Limb (tissue), 2 donors: Measurements from ENCODE around the gene GALNT10.

Experiments
- DNase-seq, 2 donors: peaks; one replicate each; pipeline ENCODE4 v3.0.0-alpha.2; 2016; ENCODE audit errors: extremely low spot score in 2 of 2

GALNT10 gene

DNA sequence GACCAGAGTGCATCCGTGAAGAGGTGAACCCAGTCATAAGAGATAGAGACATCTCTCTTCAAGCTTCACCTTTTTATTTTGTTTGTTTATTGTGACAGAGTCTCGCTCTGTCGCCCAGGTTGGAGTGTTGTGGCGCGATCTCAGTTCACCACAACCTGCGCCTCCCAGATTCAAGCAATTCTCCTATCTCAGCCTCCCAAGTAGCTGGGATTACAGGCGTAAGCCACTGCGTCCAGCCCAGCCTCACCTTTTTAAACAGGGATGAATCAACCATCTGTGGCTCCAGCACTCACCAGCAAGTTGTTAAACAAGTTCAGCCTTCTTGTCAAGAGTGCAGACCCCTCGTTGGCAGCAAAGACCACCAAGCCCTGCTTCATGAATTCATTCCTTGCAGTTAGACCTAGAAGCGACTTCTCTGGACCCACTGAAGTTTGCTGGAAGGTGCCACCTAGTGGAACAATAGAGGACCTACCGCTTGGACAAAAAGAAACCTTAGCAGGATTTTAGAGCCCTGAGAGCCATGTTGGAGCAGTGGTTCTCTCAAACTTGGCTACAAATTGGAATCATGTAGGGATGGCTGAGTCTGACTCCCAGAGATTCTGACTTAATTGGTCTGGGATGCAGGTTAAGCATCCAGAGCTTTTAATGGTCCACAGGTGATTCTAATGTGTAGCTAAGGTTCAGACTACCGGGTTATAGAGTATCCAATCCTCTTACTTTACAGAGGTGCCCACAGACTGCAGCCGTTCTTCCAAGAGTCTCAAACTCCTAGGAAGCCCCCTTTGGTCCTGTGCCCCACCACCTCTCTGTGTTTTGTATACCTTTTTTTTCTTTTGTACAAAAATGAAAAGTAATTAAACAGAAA lies 10.5 kb upstream of the GALNT10 start:
- DNase-seq = peak in 1 of 2 donors; percentile 81

GRCh38 chr5:154181161-154181560 lies 9.4 kb upstream of the GALNT10 start:
- no peak for DNase-seq

- no peak for DNase-seq
Observed at GRCh38 chr5:154189256-154189818, 1.2 kb upstream of the GALNT10 start.

GRCh38 chr5:154189819-154190594 lies 526 bp upstream of the GALNT10 start:
- DNase-seq = peak; percentile 55 to 89

- no peak for DNase-seq
Observed at GRCh38 chr5:154191467-154192261, 1.1 kb downstream of the GALNT10 start.

GRCh38 chr5:154193283-154193682 lies 2.8 kb downstream of the GALNT10 start:
- no peak for DNase-seq

DNA sequence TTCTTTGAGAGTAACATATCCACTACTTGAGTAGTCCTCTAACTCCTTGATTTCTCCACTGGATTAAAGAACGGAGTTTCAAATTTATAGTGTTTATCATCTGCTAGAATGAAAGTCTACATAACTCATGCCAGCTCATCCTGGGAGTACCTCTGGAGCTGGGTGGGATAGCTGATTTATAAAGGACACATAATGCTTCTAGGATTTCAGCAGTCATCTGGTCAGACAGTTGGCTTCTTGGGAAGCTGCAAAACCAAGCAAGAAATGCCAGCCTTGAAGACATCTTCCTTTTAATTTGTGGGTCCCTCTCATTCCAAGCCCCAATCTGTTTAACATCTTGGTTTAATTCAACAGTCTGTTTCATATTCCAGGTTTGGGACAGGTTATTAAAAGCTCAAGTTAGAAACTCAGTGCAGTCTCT lies 3.2 kb downstream of the GALNT10 start:
- DNase-seq = no peak

- DNase-seq = peak in 1 of 2 donors; percentile 51
Observed at GRCh38 chr5:154194345-154195329, 4.1 kb downstream of the GALNT10 start.

DNA sequence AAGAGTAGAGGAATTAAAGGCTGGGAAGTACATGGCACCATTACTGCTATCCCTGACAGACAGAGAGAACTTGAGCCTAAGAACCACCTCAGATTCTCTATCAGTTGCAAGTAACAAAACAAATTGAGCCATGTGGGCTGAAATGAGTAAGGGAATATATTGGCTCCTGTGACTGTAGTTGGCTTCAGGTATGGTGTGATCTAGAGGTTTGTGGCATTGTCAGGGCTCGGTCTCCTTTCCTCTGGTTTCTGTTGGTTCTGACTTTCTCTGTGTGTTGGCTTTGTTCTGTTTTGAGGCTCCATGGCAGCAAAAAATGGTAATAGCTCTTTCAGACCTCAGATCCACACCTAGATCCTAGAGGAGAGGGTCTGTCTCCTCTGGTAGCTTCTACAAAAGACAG lies 5.7 kb downstream of the GALNT10 start:
- DNase-seq = no peak

DNA sequence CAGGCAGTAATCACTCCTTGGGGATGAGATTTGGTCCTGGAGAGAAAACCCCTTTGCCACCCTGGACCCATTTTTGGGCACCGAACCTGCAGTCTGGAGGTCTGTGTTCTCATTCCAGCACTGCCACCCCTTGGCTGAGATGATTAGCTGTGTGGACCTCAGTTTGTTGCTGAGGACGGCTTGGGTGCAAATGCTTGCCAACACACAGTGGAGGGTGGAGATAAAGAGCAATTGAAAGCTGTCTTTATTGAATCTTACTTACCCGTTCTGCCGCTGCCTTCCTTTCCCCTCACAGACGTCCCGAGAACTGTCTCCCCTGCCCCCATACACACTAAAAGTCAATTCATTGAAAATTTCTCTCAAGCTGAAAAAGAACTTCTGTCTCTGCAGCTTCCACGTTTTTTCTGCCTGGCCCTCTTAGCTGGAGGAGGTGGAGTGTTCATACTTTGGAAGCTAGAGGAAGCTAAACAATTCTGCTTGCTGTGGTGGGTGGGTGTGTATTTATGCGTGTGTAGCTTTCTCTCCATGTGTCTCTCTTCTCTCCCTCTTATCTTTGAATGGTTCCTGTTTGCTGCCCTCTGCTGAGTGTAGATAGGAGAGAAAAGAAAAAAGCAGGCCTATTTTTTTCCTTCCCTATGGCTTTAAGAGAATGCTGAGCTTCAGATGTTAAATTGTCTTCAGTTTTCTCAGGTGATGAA lies 6.6 kb downstream of the GALNT10 start:
- DNase-seq = peak in 1 of 2 donors; percentile 30

- DNase-seq = no peak
Observed at GRCh38 chr5:154197801-154198491, 7.4 kb downstream of the GALNT10 start.

DNA sequence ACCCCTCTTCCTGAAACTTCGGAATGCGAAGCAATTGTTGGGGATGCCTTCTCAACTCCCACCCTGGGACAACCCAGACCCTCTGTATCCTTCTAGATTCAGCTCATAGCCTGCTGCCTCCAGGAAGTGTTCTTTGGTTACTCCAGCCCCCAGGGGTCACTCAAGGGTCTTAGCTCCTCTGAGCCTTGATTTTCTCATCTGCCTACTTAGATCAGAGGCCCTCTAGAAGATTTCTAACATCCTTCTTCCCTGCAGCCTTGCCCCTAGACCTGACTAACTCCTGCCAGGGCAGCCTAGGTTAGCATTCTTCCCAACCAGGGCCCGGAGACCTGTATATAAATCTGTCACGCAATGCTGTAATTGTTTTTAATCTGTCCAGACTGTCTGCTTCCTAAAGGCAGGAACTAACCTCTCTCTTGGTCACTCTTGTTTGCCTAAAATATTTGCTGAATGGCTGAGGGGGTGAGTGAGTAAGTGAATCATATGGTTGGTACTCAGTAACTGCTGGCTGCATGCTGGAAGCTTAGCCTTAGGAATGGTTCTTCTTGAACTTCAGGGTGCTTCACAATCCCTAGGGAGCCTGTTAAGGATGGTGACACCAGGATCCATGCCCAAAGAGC lies 8.2 kb downstream of the GALNT10 start:
- no peak for DNase-seq

DNA sequence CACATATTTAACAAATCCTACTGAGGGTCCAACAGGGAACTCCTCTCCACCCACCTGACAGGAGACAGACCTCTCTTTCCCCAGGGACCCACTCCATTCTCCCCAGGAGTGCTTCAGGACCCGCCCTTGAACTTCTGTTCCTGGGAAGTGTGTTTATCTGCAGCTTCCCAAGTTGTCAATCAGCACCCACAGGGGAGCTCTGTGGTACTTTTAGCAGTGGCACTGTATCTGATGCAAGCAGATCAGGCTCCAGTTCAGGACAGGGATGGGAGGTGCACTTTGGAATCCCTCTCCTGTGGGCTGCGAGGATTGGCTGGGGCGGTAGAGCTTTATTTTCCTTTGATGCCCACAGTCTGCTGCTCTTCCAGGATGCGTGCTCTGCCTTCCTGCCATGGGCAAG lies 8.7 kb downstream of the GALNT10 start:
- no peak for DNase-seq

GRCh38 chr5:154199671-154200220 lies 9.2 kb downstream of the GALNT10 start:
- DNase-seq = no peak

DNA sequence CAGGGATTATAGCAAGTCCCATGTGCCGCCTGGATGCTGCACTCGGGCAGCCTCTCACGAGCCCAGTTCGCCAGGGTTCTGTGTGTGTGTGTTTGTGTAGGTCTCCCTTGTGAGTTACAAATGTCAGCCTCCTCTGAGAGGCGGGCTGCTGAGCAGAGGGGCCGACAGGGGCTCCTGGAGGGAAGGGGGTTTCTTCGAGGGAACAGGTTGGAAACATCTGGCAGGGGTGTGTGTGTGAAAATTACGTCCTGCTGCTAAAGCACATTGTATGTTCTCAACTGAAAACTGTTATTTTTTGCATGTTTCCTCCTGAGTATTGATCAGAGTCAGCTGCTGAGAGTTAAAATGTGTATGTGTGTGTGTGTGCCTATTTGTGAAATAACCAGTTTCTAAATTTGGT lies 9.7 kb downstream of the GALNT10 start:
- DNase-seq = peak; percentile 36 to 39

DNA sequence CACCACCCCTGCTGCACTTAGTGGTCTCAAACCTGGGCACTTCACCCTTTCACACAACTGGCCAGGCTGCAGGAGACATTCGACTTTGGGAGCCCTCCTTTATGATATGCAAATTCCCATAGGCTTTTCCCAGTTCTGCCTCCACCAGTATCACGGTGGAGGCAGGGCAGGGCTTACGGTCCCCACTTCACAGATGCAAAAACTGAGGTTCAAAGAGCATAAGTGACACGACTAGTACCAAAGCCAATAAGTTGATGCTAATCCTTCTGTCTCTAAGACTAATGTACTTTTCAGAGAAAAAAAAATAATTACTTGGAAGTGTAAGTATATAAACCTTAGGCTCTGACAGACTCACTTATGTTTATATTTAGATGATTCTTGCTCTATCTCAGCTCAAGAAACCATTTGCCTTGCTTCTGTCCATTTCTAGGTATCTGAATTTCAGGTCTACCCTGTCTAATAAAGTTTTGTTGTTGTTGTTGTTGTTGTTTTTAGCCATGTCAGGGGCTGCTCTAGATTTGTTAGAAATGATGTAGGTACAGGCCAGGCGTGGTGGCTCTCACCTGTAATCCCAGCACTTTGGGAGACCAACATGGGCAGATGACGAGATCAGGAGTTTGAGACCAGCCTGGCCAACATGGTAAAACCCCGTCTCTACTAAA lies 10.7 kb downstream of the GALNT10 start:
- DNase-seq = no peak

DNA sequence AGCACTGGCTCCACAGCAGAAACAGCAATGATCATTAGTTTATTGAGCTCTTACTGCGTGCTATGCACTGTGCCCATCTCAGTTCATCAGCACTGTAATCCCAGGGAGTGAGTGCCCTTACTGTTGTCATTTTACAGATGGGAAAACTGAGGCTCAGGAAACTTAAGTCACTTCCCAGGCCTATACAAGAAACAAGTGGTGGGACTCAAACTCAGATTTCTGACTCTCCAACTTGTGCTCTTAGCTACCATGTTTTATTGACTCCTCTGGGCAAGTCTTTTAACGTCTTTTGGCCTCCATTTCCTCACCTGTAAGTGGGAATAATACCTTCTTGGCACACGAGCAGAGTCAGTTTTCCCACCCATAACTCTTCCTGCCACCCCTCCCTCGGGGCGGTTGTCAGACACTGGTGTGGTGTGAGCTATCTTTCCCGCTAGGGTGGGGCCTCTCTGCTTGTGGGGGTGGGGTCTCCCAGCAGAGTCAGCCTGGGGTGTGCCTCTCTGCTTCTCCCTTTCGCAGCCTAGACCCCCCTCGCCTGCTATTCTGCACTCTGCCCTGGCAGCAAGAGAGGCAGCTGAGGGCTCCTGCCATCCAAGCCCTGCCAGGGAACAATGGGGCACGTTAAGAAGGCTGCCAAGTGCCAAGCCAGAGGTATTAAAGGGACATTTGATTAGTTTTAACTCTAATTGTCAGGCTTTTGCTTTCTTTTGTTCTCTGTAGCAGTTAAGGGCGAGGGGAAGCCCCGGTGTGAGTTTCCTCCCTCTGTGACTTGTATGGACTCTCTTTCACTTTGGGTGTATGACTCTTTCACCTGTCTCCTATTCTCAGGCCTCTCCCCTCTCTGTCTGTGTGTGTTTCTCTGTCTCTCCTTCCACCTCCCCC lies 12.1 kb downstream of the GALNT10 start:
- DNase-seq = no peak
